ENCODE measurements around the gene BATF2. TPM values are rescaled to one million over a fixed set of nuclear protein-coding genes. Genes with fewer than 3 reads are reported as not detected.
"Not testable (repeated sequence)": the region's sequence is repeated elsewhere in the genome, so short reads cannot be mapped to it uniquely, and the experiment has no call there.

The BATF2 gene
- total RNA-seq, 3 donors from 2014 or later = 0.33 TPM; not detected in 2

DNA sequence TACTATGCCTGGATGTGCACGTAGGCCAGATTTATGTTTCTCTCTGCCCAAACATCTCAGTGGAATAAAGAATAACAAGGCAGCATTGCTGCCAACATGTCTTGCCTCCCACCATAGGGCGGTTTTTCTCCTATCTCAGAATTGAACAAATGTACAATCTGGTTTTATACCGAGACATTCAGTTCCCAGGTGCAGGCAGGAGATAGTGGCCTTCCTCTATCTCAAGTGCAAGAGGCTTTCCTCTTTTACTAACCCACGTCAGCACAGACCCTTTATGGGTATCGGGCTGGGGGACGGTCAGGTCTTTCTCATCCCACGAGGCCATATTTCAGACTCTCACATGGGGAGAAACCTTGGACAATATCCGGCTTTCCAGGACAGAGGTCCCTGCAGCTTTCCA, 26.7 kb upstream of the BATF2 start:
- not testable (repeated sequence) for H3K9me3 Mint-ChIP-seq; H3K27me3 Mint-ChIP-seq (ENCODE audit: low read depth); DNase-seq; H3K4me3 Mint-ChIP-seq; ATAC-seq; H3K36me3 Mint-ChIP-seq (ENCODE audit: insufficient read depth)
- H3K4me1 Mint-ChIP-seq (ENCODE audit: low read depth) = peaks cover 13% of the 10 kb centered on the region

DNA sequence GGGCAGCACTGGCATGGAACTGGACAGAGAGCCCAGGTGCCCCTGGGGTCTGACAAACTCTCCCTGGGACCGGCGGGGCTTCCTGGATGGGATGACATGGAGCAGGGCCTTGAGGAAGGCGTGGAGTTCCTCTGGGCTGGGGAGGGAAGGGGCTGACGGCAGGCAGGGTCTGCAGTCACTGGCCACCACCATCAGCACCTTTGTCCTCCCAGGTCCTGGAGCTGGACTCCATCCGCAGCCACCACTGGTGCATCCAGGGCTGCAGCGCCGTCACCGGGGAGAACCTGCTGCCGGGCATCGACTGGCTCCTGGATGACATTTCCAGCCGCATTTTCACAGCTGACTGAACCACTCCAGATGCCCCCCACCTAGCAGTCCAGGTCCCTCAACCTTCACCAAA, 24.7 kb upstream of the BATF2 start:
- Mint-ChIP-seq H3K4me3 (no peak overlapping the region), H3K36me3 (ENCODE audit: insufficient read depth) (peaks cover 5% of the 10 kb centered on the region), H3K9me3 (no peaks in the 10 kb centered on the region), H3K27me3 (ENCODE audit: low read depth) (no peaks in the 10 kb centered on the region), H3K4me1 (ENCODE audit: low read depth) (peaks cover 5% of the 10 kb centered on the region)
- no peak for DNase-seq
- no peak for ATAC-seq

DNA sequence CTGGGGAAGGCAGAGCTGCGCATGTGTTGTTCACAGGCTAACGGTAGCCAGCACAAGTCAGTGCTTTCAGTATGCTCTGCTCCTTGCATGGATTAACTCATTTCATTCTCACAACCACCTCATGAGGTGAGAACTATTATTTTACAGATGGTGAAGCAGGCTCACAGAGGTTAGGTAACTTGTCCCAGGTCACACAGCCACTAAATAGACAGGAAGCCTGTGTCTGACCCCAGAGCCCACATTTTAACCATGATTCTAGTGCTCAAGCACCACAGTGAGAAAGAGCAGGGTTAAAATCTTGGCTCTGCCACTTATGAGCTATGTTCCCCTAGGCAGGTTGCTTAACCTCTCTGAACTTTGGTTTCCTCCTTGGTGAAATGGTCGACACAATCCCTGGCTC, 24.2 kb upstream of the BATF2 start:
- H3K4me1 Mint-ChIP-seq (ENCODE audit: low read depth) = peaks cover 8% of the 10 kb centered on the region
- ATAC-seq = no peak

DNA sequence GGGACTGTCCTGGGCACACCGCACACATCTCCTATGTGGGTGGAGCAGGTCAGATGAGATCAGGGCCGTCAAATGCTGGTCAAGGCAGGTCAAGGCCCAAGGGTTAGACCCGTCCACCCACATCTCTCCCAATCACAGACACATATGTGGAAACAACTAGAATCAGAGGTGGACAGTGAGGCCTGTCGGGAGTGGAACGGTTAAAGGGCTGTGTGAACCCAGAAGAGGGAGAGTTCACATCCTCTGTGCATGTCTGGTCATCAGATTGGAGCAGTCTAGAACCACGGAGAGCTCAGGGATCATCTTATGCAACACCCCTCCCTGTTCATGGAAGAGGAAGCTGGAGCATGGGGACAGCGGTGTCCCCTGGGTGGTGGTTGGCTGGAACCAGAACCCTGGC, 23.1 kb upstream of the BATF2 start:
- DNase-seq = no peak
- Mint-ChIP-seq H3K4me3 (no peak overlapping the region), H3K27me3 (ENCODE audit: low read depth) (no peaks in the 10 kb centered on the region), H3K4me1 (ENCODE audit: low read depth) (peaks cover 15% of the 10 kb centered on the region), H3K36me3 (ENCODE audit: insufficient read depth) (peaks cover 5% of the 10 kb centered on the region), H3K9me3 (no peaks in the 10 kb centered on the region)
- ATAC-seq = no peak

More for the DNA sequence above, 24.2 kb upstream of the BATF2 start:
- Mint-ChIP-seq H3K4me3 (no peak overlapping the region), H3K27me3 (ENCODE audit: low read depth) (no peaks in the 10 kb centered on the region), H3K9me3 (no peaks in the 10 kb centered on the region), H3K36me3 (ENCODE audit: insufficient read depth) (peaks cover 5% of the 10 kb centered on the region)
- no peak for DNase-seq

DNA sequence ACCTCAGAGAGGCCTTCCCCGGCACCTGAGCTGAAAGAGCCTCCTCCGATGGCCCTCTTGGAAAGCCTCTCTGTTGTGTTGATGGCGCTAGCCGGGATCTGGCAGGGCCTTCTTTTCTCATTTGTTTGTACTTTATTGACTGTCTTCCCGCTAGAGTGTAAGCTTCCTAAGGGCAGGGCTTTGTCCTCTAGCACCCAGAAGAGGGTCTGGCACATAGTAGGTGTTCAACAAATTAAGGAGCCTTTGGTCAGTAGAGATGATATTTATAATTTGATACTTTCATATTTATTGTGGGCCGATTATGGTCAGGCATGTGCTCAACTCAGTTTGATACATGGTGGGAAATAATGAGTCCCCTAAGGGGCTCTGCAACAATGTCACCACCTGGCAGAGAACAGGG, 21.2 kb upstream of the BATF2 start:
- DNase-seq (no peak), ATAC-seq (no peak)
- Mint-ChIP-seq H3K36me3 (ENCODE audit: insufficient read depth) (peaks cover 5% of the 10 kb centered on the region), H3K9me3 (no peaks in the 10 kb centered on the region), H3K4me3 (no peak overlapping the region), H3K27me3 (ENCODE audit: low read depth) (no peaks in the 10 kb centered on the region), H3K4me1 (ENCODE audit: low read depth) (peaks cover 22% of the 10 kb centered on the region)

DNA sequence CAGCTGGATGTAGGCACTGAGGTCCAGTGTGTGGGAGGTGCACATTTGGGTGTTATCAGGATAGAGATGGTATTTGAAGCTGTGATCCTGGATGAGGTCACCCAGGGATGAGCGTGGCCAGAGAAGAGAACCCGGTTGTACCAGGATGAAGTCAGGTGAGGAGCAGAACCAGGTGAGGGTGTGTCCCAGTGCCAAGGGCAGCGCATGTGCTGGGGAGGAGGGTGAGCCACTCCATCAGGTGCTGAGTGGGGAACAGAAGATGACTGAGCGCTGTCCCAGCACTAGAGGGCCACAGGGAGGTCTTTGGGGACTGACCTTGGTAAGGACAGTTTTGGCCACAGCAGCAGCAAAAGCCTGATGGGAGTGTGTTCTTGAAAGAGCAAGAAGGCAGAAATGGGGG, 19.9 kb upstream of the BATF2 start:
- H3K4me3 Mint-ChIP-seq = no peak overlapping the region
- H3K4me1 Mint-ChIP-seq (ENCODE audit: low read depth) = peaks cover 22% of the 10 kb centered on the region
- H3K36me3 Mint-ChIP-seq (ENCODE audit: insufficient read depth) = peaks cover 5% of the 10 kb centered on the region
- ATAC-seq = no peak
- DNase-seq = no peak
- no peaks in the 10 kb centered on the region for H3K9me3 Mint-ChIP-seq
- H3K27me3 Mint-ChIP-seq (ENCODE audit: low read depth) = no peaks in the 10 kb centered on the region

DNA sequence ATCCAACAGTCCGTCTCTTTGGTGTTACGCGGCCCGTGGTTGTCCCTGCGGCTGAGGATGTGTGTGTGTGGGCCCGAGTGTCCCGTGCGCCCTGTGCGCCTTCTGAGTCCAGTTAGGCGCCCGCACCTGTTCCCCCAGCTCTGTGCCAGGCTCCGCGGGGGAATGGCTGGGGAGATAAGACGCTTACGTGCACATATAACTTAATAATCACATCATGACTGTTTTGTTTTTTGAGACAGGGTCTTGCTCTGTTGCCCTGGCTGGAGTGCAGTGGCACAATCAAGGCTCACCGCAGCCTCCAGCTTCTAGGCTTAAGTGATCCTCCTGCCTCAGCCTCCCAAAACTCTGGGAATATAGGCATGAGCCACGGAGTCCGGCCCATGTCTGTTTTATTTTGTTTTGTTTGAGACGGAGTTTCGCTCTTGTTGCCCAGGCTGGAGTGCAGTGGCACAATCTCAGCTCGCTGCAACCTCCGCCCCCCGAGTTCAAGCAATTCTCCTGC, 18.0 kb upstream of the BATF2 start:
- Mint-ChIP-seq H3K4me1 (ENCODE audit: low read depth) (peaks cover 22% of the 10 kb centered on the region), H3K36me3 (ENCODE audit: insufficient read depth) (peaks cover 5% of the 10 kb centered on the region), H3K27me3 (ENCODE audit: low read depth) (no peaks in the 10 kb centered on the region), H3K9me3 (no peaks in the 10 kb centered on the region), H3K4me3 (peak overlapping the region; percentile 90)
- DNase-seq (no peak), ATAC-seq (peak in 1 of 2 donors; percentile 4)

DNA sequence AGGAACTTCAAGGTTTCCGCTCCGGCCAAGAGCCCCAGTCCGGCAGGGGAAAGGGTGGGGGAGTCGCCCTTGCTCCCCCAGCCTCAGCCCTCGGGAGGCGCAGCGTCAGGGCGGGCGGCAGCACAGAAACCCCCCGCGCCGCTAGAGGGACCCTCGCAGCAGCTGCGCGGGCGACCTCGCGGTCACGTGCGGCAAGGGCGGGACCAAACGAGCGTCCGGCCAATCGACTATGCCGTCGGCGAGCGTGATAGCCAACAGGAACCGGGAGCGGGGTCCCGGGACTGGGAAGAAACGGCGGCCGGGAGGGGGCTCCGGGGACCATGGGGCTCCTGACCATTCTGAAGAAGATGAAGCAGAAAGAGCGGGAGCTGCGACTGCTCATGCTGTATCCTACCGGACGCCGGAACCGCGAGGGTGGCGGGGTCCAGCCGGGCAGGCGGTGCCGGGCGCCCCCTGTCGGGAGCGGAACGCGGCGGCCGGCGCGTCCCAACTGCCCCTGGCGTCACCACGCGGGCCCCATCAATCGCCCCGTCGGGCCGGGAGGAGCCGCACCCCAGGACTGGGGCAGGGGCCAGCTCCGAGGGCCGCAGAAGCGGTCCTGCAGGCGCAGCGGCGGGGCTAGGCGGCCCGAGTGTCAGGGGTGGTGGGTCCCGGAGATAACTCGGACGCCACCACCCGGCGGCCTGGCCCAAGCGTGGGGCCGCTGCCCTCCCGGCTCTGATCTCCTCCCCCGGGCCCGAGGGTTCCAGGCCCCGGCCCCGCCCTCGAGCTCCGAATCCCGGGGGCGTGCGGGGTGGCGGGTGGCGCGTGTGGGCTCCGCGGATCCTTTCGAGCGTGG, 17.3 kb upstream of the BATF2 start, which contains the start of gene ARL2:
Gene ARL2, plus strand, starts transcription at position 273 of the 838 bp plus-strand sequence. Its CDS starts 48 bp downstream, at position 321.
- no peaks in the 10 kb centered on the region for H3K27me3 Mint-ChIP-seq (ENCODE audit: low read depth)
- H3K4me3 Mint-ChIP-seq = peak within 1 kb of the TSS; percentile 90
- peaks cover 22% of the 10 kb centered on the region for H3K4me1 Mint-ChIP-seq (ENCODE audit: low read depth)
- DNase-seq (peak; percentile 80), ATAC-seq (peak; percentile 86 to 88)
- H3K36me3 Mint-ChIP-seq (ENCODE audit: insufficient read depth) = peaks cover 5% of the 10 kb centered on the region
- H3K9me3 Mint-ChIP-seq = no peaks in the 10 kb centered on the region

DNA sequence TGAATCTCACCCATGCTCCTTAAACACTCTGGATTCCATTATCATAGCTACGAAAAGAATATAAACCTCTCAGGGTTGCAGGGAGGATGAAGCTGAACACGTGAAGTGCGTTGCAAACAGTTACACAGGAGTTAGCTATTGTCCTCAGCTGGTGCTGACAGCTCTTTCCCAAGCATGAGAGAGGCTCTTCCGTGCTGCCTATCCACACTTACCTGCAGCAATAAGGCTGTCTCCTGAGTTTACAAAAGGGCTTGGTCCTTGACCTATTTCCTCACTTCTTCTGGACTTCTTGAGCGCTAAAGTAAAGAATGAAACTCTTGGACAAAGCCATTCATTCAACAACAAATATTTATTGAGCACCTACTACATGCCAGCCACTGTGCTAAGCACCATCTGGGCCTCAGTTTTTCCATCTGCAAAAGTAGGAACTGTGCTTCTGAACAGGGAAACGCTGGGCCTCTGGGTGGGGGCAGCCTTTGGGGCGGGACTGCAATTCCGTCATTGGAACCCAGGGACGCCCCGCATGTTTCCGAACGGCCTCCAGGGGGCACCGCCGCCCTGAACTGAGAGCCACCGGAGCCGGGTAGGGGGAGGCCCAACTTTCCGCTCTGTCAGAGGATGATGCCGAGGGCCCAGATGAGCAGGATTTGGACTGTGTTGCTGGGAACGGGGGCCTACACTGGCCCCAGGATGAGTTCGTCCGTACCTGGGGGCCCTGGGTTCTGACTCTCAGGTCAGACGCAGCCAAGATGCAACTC, 16.5 kb upstream of the BATF2 start:
- Mint-ChIP-seq H3K36me3 (ENCODE audit: insufficient read depth) (peaks cover 5% of the 10 kb centered on the region), H3K9me3 (no peaks in the 10 kb centered on the region), H3K4me1 (ENCODE audit: low read depth) (peaks cover 22% of the 10 kb centered on the region), H3K4me3 (peak overlapping the region; percentile 88), H3K27me3 (ENCODE audit: low read depth) (no peaks in the 10 kb centered on the region)
- ATAC-seq = peak; percentile 87 to 89
- peak; percentile 88 for DNase-seq

DNA sequence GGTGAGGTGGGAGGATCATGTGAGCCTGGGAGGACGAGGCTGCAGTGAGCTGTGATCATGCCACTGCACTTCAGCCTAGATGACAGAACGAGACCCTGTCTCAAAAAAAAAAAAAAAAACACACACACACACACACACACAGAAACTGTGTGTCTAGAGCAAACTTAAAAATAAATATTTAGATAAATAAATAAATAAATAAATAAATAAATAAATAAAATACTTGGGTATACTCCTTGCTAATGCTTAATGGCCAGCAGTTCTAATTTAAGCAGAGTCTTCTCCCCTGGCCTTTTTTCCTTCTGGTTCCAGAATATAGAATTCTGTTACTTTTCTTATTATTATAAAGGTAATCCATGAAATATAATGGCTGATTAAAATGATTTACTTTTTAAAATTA, 12.1 kb upstream of the BATF2 start:
- DNase-seq = no peak
- no peaks in the 10 kb centered on the region for H3K27me3 Mint-ChIP-seq (ENCODE audit: low read depth)
- no peak for ATAC-seq
- no peak overlapping the region for H3K4me3 Mint-ChIP-seq
- no peaks in the 10 kb centered on the region for H3K9me3 Mint-ChIP-seq
- H3K4me1 Mint-ChIP-seq (ENCODE audit: low read depth) = peaks cover 6% of the 10 kb centered on the region
- no peaks in the 10 kb centered on the region for H3K36me3 Mint-ChIP-seq (ENCODE audit: insufficient read depth)

DNA sequence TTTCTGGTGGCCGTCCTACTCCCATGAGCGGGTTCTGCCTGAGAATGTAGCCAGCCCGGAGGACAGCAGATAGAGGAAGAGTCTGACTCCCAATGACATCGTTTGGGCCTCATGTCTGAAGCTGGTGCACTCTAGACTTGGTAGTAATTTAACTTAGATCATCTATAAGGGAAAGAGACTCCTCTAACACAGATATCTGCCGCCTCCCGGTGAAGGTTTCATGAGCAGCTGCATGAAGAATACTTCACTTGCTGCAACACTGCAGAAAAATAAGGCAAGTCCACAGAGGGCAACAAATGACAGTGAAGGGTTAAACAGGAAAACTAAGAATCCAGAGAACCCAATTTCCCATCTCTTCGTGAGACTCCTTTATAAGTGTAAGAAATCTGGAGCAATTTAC, 11.2 kb upstream of the BATF2 start:
- ATAC-seq = no peak
- no peak for DNase-seq
- no peaks in the 10 kb centered on the region for H3K9me3 Mint-ChIP-seq
- H3K36me3 Mint-ChIP-seq (ENCODE audit: insufficient read depth) = no peaks in the 10 kb centered on the region
- H3K4me3 Mint-ChIP-seq = no peak overlapping the region
- no peaks in the 10 kb centered on the region for H3K27me3 Mint-ChIP-seq (ENCODE audit: low read depth)
- H3K4me1 Mint-ChIP-seq (ENCODE audit: low read depth) = peaks cover under 1% of the 10 kb centered on the region

DNA sequence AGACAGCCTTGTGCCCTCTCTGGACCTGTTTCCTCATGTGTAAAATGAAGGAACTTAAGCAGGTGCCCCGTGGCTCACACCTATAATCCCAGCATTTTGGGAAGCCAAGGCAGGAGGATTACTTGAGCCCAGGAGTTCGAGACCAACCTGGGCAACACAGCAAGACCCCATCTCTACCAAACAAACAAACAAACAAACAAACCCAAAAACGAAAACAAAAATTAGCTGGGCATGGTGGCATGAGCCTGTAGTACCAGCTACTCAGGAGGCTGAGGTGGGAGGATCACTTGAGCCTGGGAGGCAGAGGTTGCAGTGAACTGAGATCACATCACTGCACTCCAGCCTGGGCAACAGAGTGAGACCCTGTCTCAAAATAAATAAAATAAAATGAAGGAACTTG, 7.2 kb upstream of the BATF2 start:
- H3K4me1 Mint-ChIP-seq (ENCODE audit: low read depth); H3K36me3 Mint-ChIP-seq (ENCODE audit: insufficient read depth); H3K9me3 Mint-ChIP-seq; H3K4me3 Mint-ChIP-seq; ATAC-seq; H3K27me3 Mint-ChIP-seq (ENCODE audit: low read depth); DNase-seq: not testable (repeated sequence)

DNA sequence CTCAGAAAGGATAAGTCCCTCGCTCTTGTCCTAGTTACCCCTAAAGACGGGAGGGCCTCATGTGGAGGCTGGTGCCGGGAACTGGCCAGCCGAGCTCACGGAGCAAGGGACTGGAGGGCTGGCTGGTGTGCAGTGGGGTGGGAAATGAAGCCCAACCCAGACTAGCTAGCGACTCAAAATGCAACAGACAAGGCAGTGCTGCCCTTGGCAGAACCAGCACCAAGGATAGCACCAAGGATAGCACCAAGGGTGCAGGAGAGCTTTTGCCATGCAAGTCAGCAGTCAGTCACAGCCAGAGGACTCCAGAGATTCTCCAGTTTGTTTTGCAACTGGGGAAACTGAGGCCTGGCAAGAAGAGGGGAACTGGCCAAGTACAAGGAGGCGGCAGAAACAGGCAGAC, 6.5 kb upstream of the BATF2 start:
- no peak overlapping the region for H3K4me3 Mint-ChIP-seq
- peaks cover 7% of the 10 kb centered on the region for H3K4me1 Mint-ChIP-seq (ENCODE audit: low read depth)
- H3K36me3 Mint-ChIP-seq (ENCODE audit: insufficient read depth) = no peaks in the 10 kb centered on the region
- no peaks in the 10 kb centered on the region for H3K9me3 Mint-ChIP-seq
- ATAC-seq (no peak), DNase-seq (no peak)
- no peaks in the 10 kb centered on the region for H3K27me3 Mint-ChIP-seq (ENCODE audit: low read depth)

DNA sequence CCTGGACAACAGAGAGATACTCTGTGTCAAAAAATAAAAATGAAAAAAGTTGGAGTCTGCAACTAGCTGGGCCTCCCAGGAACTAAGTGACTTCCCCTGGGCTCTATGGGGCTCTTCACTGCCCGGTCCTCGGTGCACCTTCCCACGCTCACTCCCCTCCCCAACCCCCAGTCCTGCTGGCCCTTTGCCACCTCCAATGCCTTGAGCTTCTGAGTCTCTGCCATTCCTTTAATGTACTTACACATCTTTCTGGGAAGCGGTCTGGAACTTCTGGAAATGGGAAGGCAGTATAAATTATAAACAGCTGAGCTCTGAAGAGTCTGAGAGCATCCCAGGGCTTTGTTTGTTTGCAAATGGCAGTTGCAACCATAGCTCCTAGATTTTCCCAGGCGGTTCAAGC, 5.9 kb upstream of the BATF2 start:
- H3K36me3 Mint-ChIP-seq (ENCODE audit: insufficient read depth) = no peaks in the 10 kb centered on the region
- H3K4me1 Mint-ChIP-seq (ENCODE audit: low read depth) = peaks cover 10% of the 10 kb centered on the region
- no peaks in the 10 kb centered on the region for H3K9me3 Mint-ChIP-seq
- no peak for DNase-seq
- no peak for ATAC-seq
- H3K27me3 Mint-ChIP-seq (ENCODE audit: low read depth) = no peaks in the 10 kb centered on the region
- H3K4me3 Mint-ChIP-seq = no peak overlapping the region

DNA sequence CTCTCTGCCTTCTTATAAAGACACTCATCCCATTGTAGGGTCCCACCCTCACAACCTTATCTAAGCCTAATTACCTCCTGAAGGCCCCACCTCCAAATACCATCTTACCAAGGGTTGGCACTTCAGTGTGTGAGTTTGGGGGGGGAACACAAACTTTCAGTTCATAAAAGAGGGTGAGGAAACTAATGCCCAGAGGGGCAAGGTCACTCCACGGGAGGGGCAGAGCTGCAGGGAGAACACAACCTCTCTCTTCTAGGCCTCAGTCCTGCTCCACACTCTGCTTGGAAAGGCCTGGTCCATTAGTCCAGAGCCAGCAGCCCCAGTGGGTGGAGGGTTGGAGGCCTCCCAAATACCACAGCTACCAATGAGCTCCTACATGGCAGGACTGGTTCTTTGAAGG, 2.7 kb upstream of the BATF2 start:
- Mint-ChIP-seq H3K9me3 (no peaks in the 10 kb centered on the region), H3K4me3 (no peak overlapping the region), H3K36me3 (ENCODE audit: insufficient read depth) (no peaks in the 10 kb centered on the region), H3K27me3 (ENCODE audit: low read depth) (no peaks in the 10 kb centered on the region), H3K4me1 (ENCODE audit: low read depth) (peaks cover 14% of the 10 kb centered on the region)
- DNase-seq (no peak), ATAC-seq (no peak)

All from activated T-cell treated with anti-CD3 and anti-CD28 coated beads, Interleukin-2, amount 50 U/mL, for 4 hours (primary cell).